ENCODE data around the gene SH3RF3. TPM values are rescaled to one million over a fixed set of nuclear protein-coding genes. Genes with fewer than 3 reads are reported as not detected.

SH3RF3 gene
- total RNA-seq, 1 experiment from 2014 or later, result not detected

DNA sequence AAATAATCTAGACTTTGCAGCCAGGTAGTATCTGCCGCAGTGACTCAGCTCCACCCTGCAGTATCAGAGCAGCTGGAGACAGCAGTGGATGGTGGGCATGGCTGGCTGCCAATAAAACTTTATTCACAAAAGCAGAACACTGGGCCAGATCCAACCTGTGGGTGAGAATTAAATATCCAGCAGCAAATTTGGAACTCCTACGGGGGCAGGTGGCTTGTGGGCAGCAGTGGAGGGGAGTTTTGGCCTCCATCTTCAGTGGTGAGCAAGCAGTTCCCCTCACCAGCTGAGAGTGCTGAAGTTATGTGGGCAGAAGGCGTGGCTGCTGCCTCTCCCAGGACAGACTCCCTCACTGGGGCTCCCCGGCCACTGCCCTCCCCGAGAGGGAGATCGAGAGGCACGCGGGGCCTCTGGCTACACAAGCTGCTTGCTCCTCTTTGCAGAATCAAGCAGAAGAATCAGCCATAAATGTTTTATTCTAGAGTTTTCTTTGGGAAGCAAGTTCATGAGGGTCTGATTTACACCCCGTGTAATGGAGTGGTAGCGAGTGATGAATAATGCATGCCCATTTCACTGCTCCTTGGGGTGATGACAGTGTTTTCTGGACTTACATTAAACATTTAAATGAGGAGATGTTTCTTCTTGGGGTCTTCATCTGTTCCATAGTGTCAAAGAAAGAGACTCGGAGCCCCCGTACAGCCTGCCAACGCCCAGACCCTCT, 280.5 kb downstream of the SH3RF3 start:
- TF ChIP-seq, protein P1, sequence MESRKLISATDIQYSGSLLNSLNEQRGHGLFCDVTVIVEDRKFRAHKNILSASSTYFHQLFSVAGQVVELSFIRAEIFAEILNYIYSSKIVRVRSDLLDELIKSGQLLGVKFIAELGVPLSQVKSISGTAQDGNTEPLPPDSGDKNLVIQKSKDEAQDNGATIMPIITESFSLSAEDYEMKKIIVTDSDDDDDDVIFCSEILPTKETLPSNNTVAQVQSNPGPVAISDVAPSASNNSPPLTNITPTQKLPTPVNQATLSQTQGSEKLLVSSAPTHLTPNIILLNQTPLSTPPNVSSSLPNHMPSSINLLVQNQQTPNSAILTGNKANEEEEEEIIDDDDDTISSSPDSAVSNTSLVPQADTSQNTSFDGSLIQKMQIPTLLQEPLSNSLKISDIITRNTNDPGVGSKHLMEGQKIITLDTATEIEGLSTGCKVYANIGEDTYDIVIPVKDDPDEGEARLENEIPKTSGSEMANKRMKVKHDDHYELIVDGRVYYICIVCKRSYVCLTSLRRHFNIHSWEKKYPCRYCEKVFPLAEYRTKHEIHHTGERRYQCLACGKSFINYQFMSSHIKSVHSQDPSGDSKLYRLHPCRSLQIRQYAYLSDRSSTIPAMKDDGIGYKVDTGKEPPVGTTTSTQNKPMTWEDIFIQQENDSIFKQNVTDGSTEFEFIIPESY (IDR thresholded peaks at IDR 0.05; ENCODE audit: extremely low read depth, insufficient replicate concordance, low read length), result no peak
- no peak for TF ChIP-seq SRF (IDR thresholded peaks at IDR 0.05; ENCODE audit: low read depth)
- TF ChIP-seq RAD21 (IDR thresholded peaks at IDR 0.05; ENCODE audit: low read depth), result no peak
- TF ChIP-seq YY1 (IDR thresholded peaks at IDR 0.05; ENCODE audit: extremely low read depth, insufficient replicate concordance, low read depth, low read length), result no peak
- no peak for TF ChIP-seq SP1 (IDR thresholded peaks at IDR 0.05; ENCODE audit: low read depth)
- TF ChIP-seq EZH2 (IDR thresholded peaks at IDR 0.05), result no peak
- POLR2A ChIA-PET, result no interaction called here
- no peaks in the 10 kb centered on the region for H3K36me3 ChIP-seq (ENCODE audit: control insufficient read depth in 1 of 2, insufficient read depth in 2 of 2, low read length in 2 of 2)
- no peaks in the 10 kb centered on the region for H3K9me3 ChIP-seq (ENCODE audit: control insufficient read depth in 1 of 2, insufficient read depth in 1 of 2, low read depth in 1 of 2, low read length in 2 of 2)
- no peak overlapping the region for H3K9ac ChIP-seq (ENCODE audit: low read length)
- H3K27ac ChIP-seq (ENCODE audit: low read depth, low read length), result no peak overlapping the region
- no peak for ATAC-seq
- intact Hi-C loops (cut with micrococcal nuclease), result no loop called here
- DNase-seq (ENCODE audit: low read depth, low spot score), result no peak
- RAD21 ChIA-PET (ENCODE audit: low non-redundant PET in 1 of 2, low total read pairs in 2 of 2, uncharacterized antibody in 2 of 2, unreplicated experiment in 2 of 2), result no interaction called here
- H3K9me2 ChIP-seq (ENCODE audit: insufficient read depth), result no peaks in the 10 kb centered on the region
- H3K4me2 ChIP-seq (ENCODE audit: low read length), result no peak overlapping the region
- H3K4me3 ChIP-seq (replicated peaks in 1 of 2; ENCODE audit: low read depth in 1 of 2, low read length in 2 of 2), result no peak overlapping the region
- H3K79me2 ChIP-seq (ENCODE audit: insufficient read depth, low read length), result no peaks in the 10 kb centered on the region
- H3K27me3 ChIP-seq (ENCODE audit: insufficient read depth, low read length), result no peaks in the 10 kb centered on the region
- no peaks in the 10 kb centered on the region for H4K20me1 ChIP-seq (ENCODE audit: insufficient read depth)
- CTCF ChIA-PET, result no interaction called here
- H2AFZ ChIP-seq (ENCODE audit: low read depth, low read length, poor library complexity, severe bottlenecking), result no peak overlapping the region
- no TSS peak for BruUV-seq (replicated peaks)
- peaks cover 0 to 4% of the 10 kb centered on the region in 2 experiments; a peak in 1 of 4 replicates for H3K4me1 ChIP-seq (ENCODE audit: control insufficient read depth in 1 of 2, insufficient read depth in 2 of 2, low read length in 2 of 2)

Data from HCT116 (cell line).